ENCODE results near the gene MUC3A.

The MUC3A gene

GRCh38 chr7:100949933-100950443, 654 bp downstream of the MUC3A start:
- DNase-seq, result no peak

- no peak for DNase-seq
Observed at GRCh38 chr7:100951172-100951571, 1.8 kb downstream of the MUC3A start.

- DNase-seq, result no peak
Observed at GRCh38 chr7:100951888-100952560, 2.7 kb downstream of the MUC3A start.

GRCh38 chr7:100952641-100953040, 3.3 kb downstream of the MUC3A start:
- DNase-seq, result no peak

GRCh38 chr7:100957832-100958421, 8.6 kb downstream of the MUC3A start:
- no peak for DNase-seq

GRCh38 chr7:100959894-100960293, 10.6 kb downstream of the MUC3A start:
- DNase-seq, result no peak

GRCh38 chr7:100962537-100962936, 13.2 kb downstream of the MUC3A start:
- DNase-seq, result no peak

GRCh38 chr7:100963386-100963785, 14.1 kb downstream of the MUC3A start:
- DNase-seq, result no peak

GRCh38 chr7:100963874-100964273, 14.5 kb downstream of the MUC3A start:
- DNase-seq, result no peak

GRCh38 chr7:100964630-100965029, 15.3 kb downstream of the MUC3A start:
- DNase-seq, result no peak

- DNase-seq, result no peak
Observed at GRCh38 chr7:100965045-100965722, 15.8 kb downstream of the MUC3A start.

GRCh38 chr7:100965723-100966541, 16.6 kb downstream of the MUC3A start:
- DNase-seq, result no peak

- DNase-seq, result no peak
Observed at GRCh38 chr7:100966542-100967291, 17.4 kb downstream of the MUC3A start.

GRCh38 chr7:100967292-100967863, 18.0 kb downstream of the MUC3A start:
- no peak for DNase-seq

- no peak for DNase-seq
Observed at GRCh38 chr7:100968031-100968430, 18.7 kb downstream of the MUC3A start.

- DNase-seq, result no peak
Observed at GRCh38 chr7:100968650-100969049, 19.3 kb downstream of the MUC3A start.

- no peak for DNase-seq
Observed at GRCh38 chr7:100969066-100969615, 19.8 kb downstream of the MUC3A start, which contains the start of gene MUC12. TSS of gene MUC12 (plus strand) at chr7:100969565. CDS start at chr7:100969623, 58 bp downstream.

GRCh38 chr7:100971111-100972001, 22.0 kb downstream of the MUC3A start:
- no peak for DNase-seq

- DNase-seq, result no peak
Observed at GRCh38 chr7:100972002-100972347, 22.6 kb downstream of the MUC3A start.

GRCh38 chr7:100974021-100974420, 24.7 kb downstream of the MUC3A start:
- no peak for DNase-seq

GRCh38 chr7:100975371-100975821, 26.1 kb downstream of the MUC3A start:
- no peak for DNase-seq
